Mesenchymal stem cell (in vitro differentiated cells and primary cell): ENCODE results near the gene GPR135.

Experiments used
- DNase-seq: peaks from one replicate; pipeline ENCODE4 v3.0.0-alpha.2; 2013
- H2AFZ ChIP-seq: one replicate; pipeline ENCODE4 v1.6.1; 2013; ENCODE audit warnings: low read depth, mild to moderate bottlenecking, control low read depth, inconsistent platforms, low read length, moderate library complexity
- H2AK5ac ChIP-seq: 2 replicates; pipeline ENCODE4 v1.6.1; 2013; ENCODE audit warnings: low read length, moderate library complexity, mild to moderate bottlenecking, inconsistent platforms; ENCODE audit not compliant: severe bottlenecking
- H2BK120ac ChIP-seq: one replicate; pipeline ENCODE4 v1.6.1; 2013; ENCODE audit warnings: low read depth, mild to moderate bottlenecking, inconsistent platforms, low read length, moderate library complexity
- H2BK12ac ChIP-seq, 2 experiments: one replicate each; pipeline ENCODE4 v1.6.1; 2013; ENCODE audit warnings: inconsistent platforms in 2 of 2, low read length in 2 of 2, mild to moderate bottlenecking in 2 of 2, moderate library complexity in 2 of 2, control low read depth in 1 of 2
- H2BK15ac ChIP-seq: one replicate; pipeline ENCODE4 v1.6.1; 2013; ENCODE audit warnings: mild to moderate bottlenecking, low read depth, inconsistent platforms; ENCODE audit not compliant: poor library complexity, severe bottlenecking
- H2BK5ac ChIP-seq: 2 replicates; pipeline ENCODE4 v1.6.1; 2013; ENCODE audit warnings: low read depth, mild to moderate bottlenecking, low read length, control low read depth, inconsistent platforms; ENCODE audit not compliant: poor library complexity, severe bottlenecking
- H3K14ac ChIP-seq, 2 experiments: one replicate each; pipeline ENCODE4 v1.6.1; 2013; ENCODE audit warnings: inconsistent platforms in 2 of 2, low read length in 2 of 2, control low read depth in 1 of 2, mild to moderate bottlenecking in 1 of 2, moderate library complexity in 1 of 2
- H3K18ac ChIP-seq, 2 experiments: one replicate each; pipeline ENCODE4 v1.6.1; 2013; ENCODE audit warnings: inconsistent platforms in 2 of 2, low read length in 2 of 2, control low read depth in 1 of 2, low read depth in 1 of 2, mild to moderate bottlenecking in 1 of 2
- H3K23ac ChIP-seq, 2 experiments: one replicate each; pipeline ENCODE4 v1.6.1; 2013; ENCODE audit warnings: inconsistent platforms in 2 of 2, low read length in 2 of 2, mild to moderate bottlenecking in 2 of 2, moderate library complexity in 2 of 2, control low read depth in 1 of 2
- H3K27ac ChIP-seq: 2 replicates; pipeline ENCODE4 v1.5.1; 2013; ENCODE audit warnings: mild to moderate bottlenecking, moderate library complexity, low read length, control low read depth, inconsistent platforms; ENCODE audit not compliant: poor library complexity, severe bottlenecking
- H3K27me3 ChIP-seq, 2 experiments: 2 replicates each; pipeline versions ENCODE4 v1.6.1 to v1.7.0; 2013; ENCODE audit warnings: low read length in 2 of 2, mild to moderate bottlenecking in 2 of 2, moderate library complexity in 2 of 2, control low read depth in 1 of 2, inconsistent platforms in 1 of 2; ENCODE audit not compliant: control insufficient read depth in 1 of 2, insufficient read depth in 1 of 2
- H3K36me3 ChIP-seq, 2 experiments: 2 replicates each; pipeline versions ENCODE4 v1.6.1 to v1.7.0; 2013; ENCODE audit warnings: low read length in 2 of 2, control low read depth in 1 of 2, inconsistent platforms in 1 of 2, low read depth in 1 of 2, mild to moderate bottlenecking in 1 of 2; ENCODE audit not compliant: insufficient read depth in 2 of 2, control insufficient read depth in 1 of 2
- H3K4ac ChIP-seq, 2 experiments: one replicate each; pipeline ENCODE4 v1.6.1; 2013; ENCODE audit warnings: inconsistent platforms in 2 of 2, low read length in 2 of 2, mild to moderate bottlenecking in 2 of 2, moderate library complexity in 2 of 2, control low read depth in 1 of 2, low read depth in 1 of 2
- H3K4me1 ChIP-seq: 2 replicates; pipeline ENCODE4 v1.6.1; 2013; ENCODE audit warnings: low read depth, low read length, control low read depth; ENCODE audit not compliant: control insufficient read depth, insufficient read depth
- H3K4me2 ChIP-seq: 2 replicates; pipeline ENCODE4 v1.6.1; 2013; ENCODE audit warnings: low read length, mild to moderate bottlenecking, inconsistent platforms; ENCODE audit not compliant: poor library complexity, severe bottlenecking
- H3K4me3 ChIP-seq, 2 experiments: 2 replicates each; pipeline versions ENCODE4 v1.5.1 to v1.7.0; 2013; ENCODE audit warnings: low read length in 2 of 2, mild to moderate bottlenecking in 2 of 2, control low read depth in 1 of 2, low read depth in 1 of 2; ENCODE audit not compliant: insufficient read depth in 1 of 2
- H3K79me1 ChIP-seq: replicated peaks from 2 replicates; pipeline ENCODE4 v1.6.1; 2013; ENCODE audit warnings: mild to moderate bottlenecking, control low read depth, low read length, inconsistent platforms; ENCODE audit not compliant: poor library complexity, severe bottlenecking
- H3K9ac ChIP-seq: 2 replicates; pipeline ENCODE4 v1.7.0; 2013; ENCODE audit warnings: mild to moderate bottlenecking, low read length, moderate library complexity
- H3K9me3 ChIP-seq: 2 replicates; pipeline ENCODE4 v1.7.0; 2013; ENCODE audit warnings: mild to moderate bottlenecking, low read length; ENCODE audit not compliant: control insufficient read depth
- H4K8ac ChIP-seq: one replicate; pipeline ENCODE4 v1.6.1; 2013; ENCODE audit warnings: inconsistent platforms, mild to moderate bottlenecking, low read length, moderate library complexity
- H4K91ac ChIP-seq: one replicate; pipeline ENCODE4 v1.6.1; 2013; ENCODE audit warnings: mild to moderate bottlenecking, low read length, inconsistent platforms
- WGBS: methylation state at CpG from one replicate; pipeline ENCODE4 v1.1.7; 2013; ENCODE audit warnings: mixed read lengths; 5-methylcytosine and 5-hydroxymethylcytosine counted together

Gene GPR135

GRCh38 chr14:59439256-59439965 is 25.8 kb downstream of the GPR135 start:
- WGBS: 85% methylated on average over 3 of the region's 5 CpGs
- peak overlapping the region in 1 of 2 experiments; percentile 26 for H3K4me3 ChIP-seq
- peak overlapping the region; percentile 33 for H3K9ac ChIP-seq
- no peak overlapping the region for H3K14ac ChIP-seq
- H3K79me1 ChIP-seq: peaks cover 6% of the 10 kb centered on the region
- no peak overlapping the region for H3K4me2 ChIP-seq
- no peaks in the 10 kb centered on the region for H3K9me3 ChIP-seq
- no peak overlapping the region for H2BK5ac ChIP-seq
- no peaks in the 10 kb centered on the region for H3K27me3 ChIP-seq
- H3K4ac ChIP-seq: no peak overlapping the region
- peak overlapping the region; percentile 65 for H2AK5ac ChIP-seq
- H2BK12ac ChIP-seq: no peak overlapping the region
- no peak overlapping the region for H2BK120ac ChIP-seq
- no peaks in the 10 kb centered on the region for H3K36me3 ChIP-seq
- no peak overlapping the region for H3K27ac ChIP-seq
- H3K4me1 ChIP-seq: no peaks in the 10 kb centered on the region
- no peak overlapping the region for H4K8ac ChIP-seq
- H3K23ac ChIP-seq: no peak overlapping the region
- no peak overlapping the region for H3K18ac ChIP-seq
- DNase-seq: no peak
- H4K91ac ChIP-seq: no peak overlapping the region
- no peak overlapping the region for H2BK15ac ChIP-seq
- H2AFZ ChIP-seq: no peak overlapping the region

- H2BK5ac ChIP-seq: no peak overlapping the region
- peak overlapping the region in 1 of 2 experiments; percentile 26 for H3K4me3 ChIP-seq
- H2BK120ac ChIP-seq: no peak overlapping the region
- no peak overlapping the region for H4K91ac ChIP-seq
- H2AK5ac ChIP-seq: no peak overlapping the region
- no peak overlapping the region for H3K18ac ChIP-seq
- H3K4me1 ChIP-seq: no peaks in the 10 kb centered on the region
- no peaks in the 10 kb centered on the region for H3K9me3 ChIP-seq
- no CpG with 5 or more reads among the region's 1 CpG for WGBS
- H3K23ac ChIP-seq: no peak overlapping the region
- H3K4me2 ChIP-seq: no peak overlapping the region
- no peak overlapping the region for H4K8ac ChIP-seq
- H3K14ac ChIP-seq: no peak overlapping the region
- H3K4ac ChIP-seq: no peak overlapping the region
- no peak overlapping the region for H3K27ac ChIP-seq
- no peak overlapping the region for H2AFZ ChIP-seq
- no peaks in the 10 kb centered on the region for H3K36me3 ChIP-seq
- H3K79me1 ChIP-seq: peaks cover 9% of the 10 kb centered on the region
- DNase-seq: peak; percentile 51
- H2BK12ac ChIP-seq: no peak overlapping the region
- no peak overlapping the region for H3K9ac ChIP-seq
- no peak overlapping the region for H2BK15ac ChIP-seq
- no peaks in the 10 kb centered on the region for H3K27me3 ChIP-seq
Measured at GRCh38 chr14:59438195-59438647, 27.0 kb downstream of the GPR135 start.

- WGBS: 82% methylated on average over 1 of the region's 1 CpG
Measured at GRCh38 chr14:59435987-59436386, 29.2 kb downstream of the GPR135 start.

GRCh38 chr14:59435101-59435500 is 30.1 kb downstream of the GPR135 start:
- Histone ChIP-seq H3K14ac (no peak overlapping the region), H4K91ac (no peak overlapping the region), H3K4me3 (no peak overlapping the region), H3K36me3 (no peaks in the 10 kb centered on the region), H2BK12ac (no peak overlapping the region), H3K27ac (no peak overlapping the region), H3K4ac (no peak overlapping the region), H3K27me3 (no peaks in the 10 kb centered on the region), H3K18ac (no peak overlapping the region), H3K9me3 (no peaks in the 10 kb centered on the region), H2BK5ac (no peak overlapping the region), H3K4me2 (no peak overlapping the region), H3K23ac (no peak overlapping the region), H3K9ac (no peak overlapping the region), H4K8ac (no peak overlapping the region), H3K79me1 (peaks cover 9% of the 10 kb centered on the region), H3K4me1 (peaks cover 2% of the 10 kb centered on the region), H2BK15ac (no peak overlapping the region), H2AK5ac (no peak overlapping the region), H2AFZ (no peak overlapping the region), H2BK120ac (no peak overlapping the region)
- 100% methylated on average over 2 of the region's 3 CpGs for WGBS
- DNase-seq: no peak

More at GRCh38 chr14:59435987-59436386, 29.2 kb downstream of the GPR135 start:
- Histone ChIP-seq H3K27ac (no peak overlapping the region), H2AK5ac (no peak overlapping the region), H4K91ac (no peak overlapping the region), H2AFZ (no peak overlapping the region), H3K18ac (no peak overlapping the region), H2BK120ac (no peak overlapping the region), H3K4me3 (no peak overlapping the region), H3K14ac (no peak overlapping the region), H3K4me1 (peaks cover 2% of the 10 kb centered on the region), H3K79me1 (peaks cover 9% of the 10 kb centered on the region), H3K4ac (no peak overlapping the region), H3K4me2 (no peak overlapping the region), H3K23ac (no peak overlapping the region), H3K9ac (no peak overlapping the region), H3K27me3 (no peaks in the 10 kb centered on the region), H2BK12ac (no peak overlapping the region), H4K8ac (no peak overlapping the region), H3K36me3 (no peaks in the 10 kb centered on the region), H2BK5ac (no peak overlapping the region), H3K9me3 (no peaks in the 10 kb centered on the region), H2BK15ac (no peak overlapping the region)
- no peak for DNase-seq
